Smooth muscle cell (in vitro differentiated cells): Measurements from ENCODE around the gene SHISA9. TPM values are rescaled to one million over a fixed set of nuclear protein-coding genes. Genes with fewer than 3 reads are reported as not detected.
A peak's percentile ranks its signal among the peaks of the same experiment; 100 is the strongest.

ENCODE experiments used
- DNase-seq: peaks from one replicate; lab custom pipeline; 2025; ENCODE audit not compliant: unreplicated experiment; lab: John Stamatoyannopoulos, UW
- H2AFZ ChIP-seq: fragments of 200-600 bp; sonication (generic); 2 replicates; pipeline ENCODE4 v1.6.0; 2016; ENCODE audit warnings: antibody characterized with exemption, low read depth, mild to moderate bottlenecking
- H3F3A ChIP-seq: fragments of 200-600 bp; sonication (generic); 2 replicates; pipeline ENCODE4 v1.6.0; 2017; ENCODE audit warnings: antibody characterized with exemption, low read depth
- H3K27ac ChIP-seq: fragments of 200-600 bp; sonication (generic); 2 replicates; pipeline ENCODE4 v1.5.1; 2016; ENCODE audit warnings: low read depth, mild to moderate bottlenecking
- H3K27me3 ChIP-seq: fragments of 200-600 bp; sonication (generic); 2 replicates; pipeline ENCODE4 v1.6.1; 2016; ENCODE audit warnings: low read depth, mild to moderate bottlenecking
- H3K36me3 ChIP-seq: fragments of 200-600 bp; sonication (generic); 2 replicates; pipeline ENCODE4 v1.5.1; 2016; ENCODE audit warnings: low read depth
- H3K4me1 ChIP-seq: fragments of 200-600 bp; sonication (generic); 2 replicates; pipeline ENCODE4 v1.5.1; 2016; ENCODE audit warnings: low read depth
- H3K4me2 ChIP-seq: fragments of 200-600 bp; sonication (generic); 2 replicates; pipeline ENCODE4 v1.6.0; 2016; ENCODE audit warnings: mild to moderate bottlenecking
- H3K4me3 ChIP-seq: fragments of 200-600 bp; sonication (generic); 2 replicates; pipeline ENCODE4 v1.5.1; 2016; ENCODE audit warnings: mild to moderate bottlenecking
- H3K79me2 ChIP-seq: fragments of 200-600 bp; sonication (generic); 2 replicates; pipeline ENCODE4 v1.6.0; 2016; ENCODE audit warnings: low read depth, mild to moderate bottlenecking
- H3K9ac ChIP-seq: fragments of 200-600 bp; sonication (generic); 2 replicates; pipeline ENCODE4 v1.6.0; 2016; ENCODE audit warnings: low read depth
- H3K9me3 ChIP-seq: fragments of 200-600 bp; sonication (generic); replicated peaks from 2 replicates; pipeline ENCODE4 v1.5.1; 2016; ENCODE audit warnings: low read depth
- H4K20me1 ChIP-seq: fragments of 200-600 bp; sonication (generic); 2 replicates; pipeline ENCODE4 v1.6.0; 2016; ENCODE audit warnings: low read depth
- WGBS: methylation state at CpG from one replicate; pipeline ENCODE4 v1.1.7; 2016; ENCODE audit warnings: low lambda C conversion rate; 5-methylcytosine and 5-hydroxymethylcytosine counted together
- polyA plus RNA-seq: library from polyadenylated mRNA; unstranded; fragments of >200 nt; fragmentation: Nextera tagmentation; extraction: Ambion mirVana; gene quantifications from 2 replicates; pipeline ENCODE4 v1.2.1, GENCODE V29; 2016
- total RNA-seq: library from RNA; depleted of rRNA; stranded (reverse); fragments of >200 nt; gene quantifications from 2 replicates; pipeline ENCODE4 v1.2.3, GENCODE V29; 2014
- TF ChIP-seq, protein P1 (sequence below): fragments of 200-600 bp; sonication (generic); IDR thresholded peaks from 2 replicates; pipeline ENCODE4 v1.5.1; 2017; ENCODE audit warnings: borderline replicate concordance, mild to moderate bottlenecking, antibody characterized with exemption; ENCODE audit not compliant: insufficient read depth, poor library complexity, severe bottlenecking

The SHISA9 gene
- total and polyA plus RNA-seq, 2 experiments from 2014 or later, result 0.09 TPM; not detected in 1

DNA sequence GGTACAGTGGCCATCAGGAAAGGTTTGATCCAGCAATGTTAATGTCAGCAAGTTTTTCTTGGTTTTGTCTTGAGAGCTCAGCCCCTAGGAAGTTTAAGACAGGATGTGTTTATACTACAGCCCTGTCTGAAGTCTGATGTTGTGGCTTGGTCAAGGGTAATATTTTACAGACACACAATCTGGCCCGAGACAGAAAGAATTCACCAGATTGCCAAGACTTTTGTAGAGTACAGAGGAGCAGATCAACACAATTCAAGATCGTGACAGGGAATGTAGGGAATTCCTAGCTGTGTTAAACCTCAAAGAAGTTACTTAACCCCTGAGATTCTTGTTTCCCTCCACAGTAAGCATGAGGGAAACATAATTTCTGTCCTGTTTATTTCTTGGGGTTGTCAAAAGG lies 63.1 kb downstream of the SHISA9 start:
- no peaks in the 10 kb centered on the region for H3K9me3 ChIP-seq
- H3K27ac ChIP-seq, result no peak overlapping the region
- whole genome bisulfite sequencing, result 17% methylated on average over 2 of the region's 2 CpGs
- H3K79me2 ChIP-seq, result no peaks in the 10 kb centered on the region
- no peaks in the 10 kb centered on the region for H4K20me1 ChIP-seq
- H3K4me1 ChIP-seq, result no peaks in the 10 kb centered on the region
- no peak overlapping the region for H3K4me2 ChIP-seq
- H3F3A ChIP-seq, result no peaks in the 10 kb centered on the region
- no peaks in the 10 kb centered on the region for H3K36me3 ChIP-seq
- DNase-seq, result no peak
- H3K9ac ChIP-seq, result no peak overlapping the region
- H3K27me3 ChIP-seq, result no peaks in the 10 kb centered on the region
- H2AFZ ChIP-seq, result no peak overlapping the region
- TF ChIP-seq, protein P1, sequence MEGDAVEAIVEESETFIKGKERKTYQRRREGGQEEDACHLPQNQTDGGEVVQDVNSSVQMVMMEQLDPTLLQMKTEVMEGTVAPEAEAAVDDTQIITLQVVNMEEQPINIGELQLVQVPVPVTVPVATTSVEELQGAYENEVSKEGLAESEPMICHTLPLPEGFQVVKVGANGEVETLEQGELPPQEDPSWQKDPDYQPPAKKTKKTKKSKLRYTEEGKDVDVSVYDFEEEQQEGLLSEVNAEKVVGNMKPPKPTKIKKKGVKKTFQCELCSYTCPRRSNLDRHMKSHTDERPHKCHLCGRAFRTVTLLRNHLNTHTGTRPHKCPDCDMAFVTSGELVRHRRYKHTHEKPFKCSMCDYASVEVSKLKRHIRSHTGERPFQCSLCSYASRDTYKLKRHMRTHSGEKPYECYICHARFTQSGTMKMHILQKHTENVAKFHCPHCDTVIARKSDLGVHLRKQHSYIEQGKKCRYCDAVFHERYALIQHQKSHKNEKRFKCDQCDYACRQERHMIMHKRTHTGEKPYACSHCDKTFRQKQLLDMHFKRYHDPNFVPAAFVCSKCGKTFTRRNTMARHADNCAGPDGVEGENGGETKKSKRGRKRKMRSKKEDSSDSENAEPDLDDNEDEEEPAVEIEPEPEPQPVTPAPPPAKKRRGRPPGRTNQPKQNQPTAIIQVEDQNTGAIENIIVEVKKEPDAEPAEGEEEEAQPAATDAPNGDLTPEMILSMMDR, result no peak
- H3K4me3 ChIP-seq, result no peak overlapping the region

DNA sequence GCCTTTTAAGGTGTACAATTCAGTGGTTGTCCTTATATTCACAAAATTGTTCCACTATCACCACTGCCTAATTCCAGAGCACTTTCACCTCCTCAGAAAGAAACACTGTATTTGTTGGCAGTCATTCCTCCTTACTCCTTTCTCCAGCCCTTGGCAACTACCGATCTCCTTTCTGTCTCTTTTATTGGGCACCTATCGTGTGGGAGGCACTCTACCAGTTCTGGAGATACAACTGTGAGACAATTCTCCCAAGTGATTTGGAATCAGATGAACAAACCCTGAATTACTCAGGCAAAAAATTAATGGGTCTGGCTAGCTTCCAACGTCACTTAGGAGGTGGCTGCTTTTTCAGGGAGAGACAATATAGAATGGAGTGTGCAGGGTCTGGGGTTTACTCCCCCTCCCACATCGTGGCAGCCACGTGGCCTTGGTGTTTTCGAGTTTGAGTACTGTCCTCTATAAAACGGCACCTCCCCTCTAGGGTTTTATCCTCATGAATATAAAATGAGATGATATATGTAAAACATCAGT lies 63.9 kb downstream of the SHISA9 start:
- H3K36me3 ChIP-seq, result no peaks in the 10 kb centered on the region
- H3K4me1 ChIP-seq, result no peaks in the 10 kb centered on the region
- H3K4me2 ChIP-seq, result no peak overlapping the region
- H3K9ac ChIP-seq, result no peak overlapping the region
- DNase-seq, result no peak
- H3K27ac ChIP-seq, result no peak overlapping the region
- H4K20me1 ChIP-seq, result no peaks in the 10 kb centered on the region
- H3F3A ChIP-seq, result no peaks in the 10 kb centered on the region
- no peak overlapping the region for H3K4me3 ChIP-seq
- no peaks in the 10 kb centered on the region for H3K27me3 ChIP-seq
- H3K79me2 ChIP-seq, result no peaks in the 10 kb centered on the region
- WGBS, result 78% methylated on average over 7 of the region's 7 CpGs
- TF ChIP-seq, protein P1, result no peak
- no peak overlapping the region for H2AFZ ChIP-seq
- H3K9me3 ChIP-seq, result no peaks in the 10 kb centered on the region

DNA sequence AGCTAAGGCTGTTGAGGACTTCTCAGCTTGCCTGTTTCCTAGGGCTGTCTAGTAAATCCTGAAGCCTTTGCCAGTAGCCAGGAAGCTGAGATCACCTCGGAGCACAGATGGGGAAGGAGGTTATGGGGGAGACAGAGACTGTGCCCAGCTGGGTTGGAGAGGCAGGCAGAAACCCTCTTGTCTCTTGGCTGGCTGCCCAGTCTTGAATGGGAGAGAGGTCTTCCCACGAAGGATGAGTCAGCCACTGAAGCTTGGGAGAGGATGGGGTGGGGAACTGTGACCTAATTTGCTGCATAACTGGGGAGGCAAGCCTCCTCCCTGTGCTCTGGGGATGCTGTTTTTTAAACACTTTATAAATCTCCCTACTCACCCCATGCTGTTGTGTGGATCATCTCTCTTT lies 69.8 kb downstream of the SHISA9 start:
- Histone ChIP-seq H3K9ac (no peak overlapping the region), H4K20me1 (no peaks in the 10 kb centered on the region), H3K9me3 (no peaks in the 10 kb centered on the region), H3K4me3 (no peak overlapping the region), H3K4me1 (no peaks in the 10 kb centered on the region), H3K27ac (no peak overlapping the region), H2AFZ (no peak overlapping the region), H3K27me3 (no peaks in the 10 kb centered on the region), H3K4me2 (peak overlapping the region; percentile 30), H3F3A (no peaks in the 10 kb centered on the region), H3K36me3 (no peaks in the 10 kb centered on the region), H3K79me2 (no peaks in the 10 kb centered on the region)
- WGBS, result 6% methylated on average over 2 of the region's 2 CpGs
- no peak for DNase-seq
- TF ChIP-seq, protein P1, result no peak

DNA sequence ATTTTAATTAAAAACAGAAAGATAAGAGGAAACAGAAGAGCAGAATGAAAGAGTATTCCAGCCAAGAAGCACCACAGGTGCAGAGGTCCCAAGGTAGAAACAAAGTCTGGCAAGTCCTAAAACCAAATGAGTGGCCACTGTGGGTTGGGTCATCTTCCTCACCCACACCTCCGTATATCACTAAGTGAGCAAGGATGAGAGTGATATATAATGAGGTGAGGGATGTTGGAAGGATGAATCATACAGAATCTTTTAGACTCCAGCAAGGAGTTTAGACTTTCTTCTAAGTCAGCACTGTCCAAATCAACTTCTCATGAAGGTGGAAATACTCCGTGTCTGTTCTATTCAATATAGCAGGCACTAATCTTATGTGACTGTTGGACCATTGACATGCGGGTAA lies 70.8 kb downstream of the SHISA9 start:
- TF ChIP-seq, protein P1, result no peak

More for the DNA sequence above, 70.8 kb downstream of the SHISA9 start:
- H3K27ac ChIP-seq, result no peak overlapping the region
- H3F3A ChIP-seq, result no peaks in the 10 kb centered on the region
- no peaks in the 10 kb centered on the region for H3K9me3 ChIP-seq
- 93% methylated on average over 3 of the region's 3 CpGs for WGBS
- H3K4me1 ChIP-seq, result peaks cover 6% of the 10 kb centered on the region
- H3K27me3 ChIP-seq, result no peaks in the 10 kb centered on the region
- H2AFZ ChIP-seq, result no peak overlapping the region
- H3K36me3 ChIP-seq, result no peaks in the 10 kb centered on the region
- H3K4me3 ChIP-seq, result no peak overlapping the region
- H3K79me2 ChIP-seq, result no peaks in the 10 kb centered on the region
- H3K9ac ChIP-seq, result no peak overlapping the region
- no peaks in the 10 kb centered on the region for H4K20me1 ChIP-seq
- no peak for DNase-seq
- H3K4me2 ChIP-seq, result no peak overlapping the region
